Measurements from ENCODE around the gene EXTL2. TPM values are rescaled to one million over a fixed set of nuclear protein-coding genes. Genes with fewer than 3 reads are reported as not detected.
A peak's percentile ranks its signal among the peaks of the same experiment; 100 is the strongest.

EXTL2 gene
- total RNA-seq, 6 experiments from 2014 or later: 5.2 to 8.7 (median 7.4) TPM

GRCh38 chr1:100881687-100882086 is 13.0 kb downstream of the EXTL2 start:
- Histone ChIP-seq H3K4me3 (no peak overlapping the region), H3K9me3 (no peaks in the 10 kb centered on the region), H3K27me3 (no peaks in the 10 kb centered on the region), H3K4me1 (no peaks in the 10 kb centered on the region), H3K27ac (no peak overlapping the region), H3K36me3 (no peaks in the 10 kb centered on the region)
- ATAC-seq (no peak), DNase-seq (no peak)
- TF ChIP-seq POLR2A (IDR thresholded peaks at IDR 0.05): no peak
- TF ChIP-seq, protein P1, sequence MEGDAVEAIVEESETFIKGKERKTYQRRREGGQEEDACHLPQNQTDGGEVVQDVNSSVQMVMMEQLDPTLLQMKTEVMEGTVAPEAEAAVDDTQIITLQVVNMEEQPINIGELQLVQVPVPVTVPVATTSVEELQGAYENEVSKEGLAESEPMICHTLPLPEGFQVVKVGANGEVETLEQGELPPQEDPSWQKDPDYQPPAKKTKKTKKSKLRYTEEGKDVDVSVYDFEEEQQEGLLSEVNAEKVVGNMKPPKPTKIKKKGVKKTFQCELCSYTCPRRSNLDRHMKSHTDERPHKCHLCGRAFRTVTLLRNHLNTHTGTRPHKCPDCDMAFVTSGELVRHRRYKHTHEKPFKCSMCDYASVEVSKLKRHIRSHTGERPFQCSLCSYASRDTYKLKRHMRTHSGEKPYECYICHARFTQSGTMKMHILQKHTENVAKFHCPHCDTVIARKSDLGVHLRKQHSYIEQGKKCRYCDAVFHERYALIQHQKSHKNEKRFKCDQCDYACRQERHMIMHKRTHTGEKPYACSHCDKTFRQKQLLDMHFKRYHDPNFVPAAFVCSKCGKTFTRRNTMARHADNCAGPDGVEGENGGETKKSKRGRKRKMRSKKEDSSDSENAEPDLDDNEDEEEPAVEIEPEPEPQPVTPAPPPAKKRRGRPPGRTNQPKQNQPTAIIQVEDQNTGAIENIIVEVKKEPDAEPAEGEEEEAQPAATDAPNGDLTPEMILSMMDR (IDR thresholded peaks at IDR 0.05): no peak
- intact Hi-C loops (cut with DNase I): no loop called here
- 77% methylated on average over 3 of the region's 3 CpGs for WGBS (ENCODE audit: insufficient coverage, low coverage, low lambda C conversion rate, missing lambda C conversion rate)

GRCh38 chr1:100879422-100879821 is 15.2 kb downstream of the EXTL2 start:
- Histone ChIP-seq H3K36me3 (no peaks in the 10 kb centered on the region), H3K27ac (no peak overlapping the region), H3K4me1 (no peaks in the 10 kb centered on the region), H3K9me3 (no peaks in the 10 kb centered on the region), H3K27me3 (no peaks in the 10 kb centered on the region), H3K4me3 (no peak overlapping the region)
- intact Hi-C loops (cut with DNase I): loop anchor here in 1 of 2 donors (10.0 kb wide), 1 partner anchor 415 kb away; no protein-coding TSS in a partner anchor
- TF ChIP-seq, protein P1 (IDR thresholded peaks at IDR 0.05): no peak
- TF ChIP-seq POLR2A (IDR thresholded peaks at IDR 0.05): no peak
- ATAC-seq (no peak), DNase-seq (no peak)

DNA sequence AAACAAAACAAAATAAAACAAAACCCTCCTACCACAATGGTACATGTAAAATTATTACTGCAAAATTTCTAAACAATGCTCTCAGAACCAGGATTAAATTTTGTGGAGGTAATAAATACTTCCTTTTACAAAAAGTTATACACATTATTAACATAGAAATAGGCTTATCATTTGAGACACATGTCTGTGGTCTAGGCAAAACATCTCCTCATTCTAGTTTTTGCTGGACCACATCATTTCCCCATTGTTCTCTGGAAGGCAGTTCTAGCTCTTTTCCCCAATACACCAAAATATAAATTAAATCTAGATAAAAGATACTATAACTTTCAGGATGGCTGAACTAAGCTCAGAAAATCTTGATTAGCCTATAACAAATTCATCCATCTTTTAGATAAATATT is 18.4 kb downstream of the EXTL2 start:
- H3K4me1 ChIP-seq: no peaks in the 10 kb centered on the region
- ATAC-seq: no peak
- intact Hi-C loops (cut with DNase I): loop anchor here in 1 of 2 donors (10.0 kb wide), 1 partner anchor 411 kb away; no protein-coding TSS in a partner anchor

DNA sequence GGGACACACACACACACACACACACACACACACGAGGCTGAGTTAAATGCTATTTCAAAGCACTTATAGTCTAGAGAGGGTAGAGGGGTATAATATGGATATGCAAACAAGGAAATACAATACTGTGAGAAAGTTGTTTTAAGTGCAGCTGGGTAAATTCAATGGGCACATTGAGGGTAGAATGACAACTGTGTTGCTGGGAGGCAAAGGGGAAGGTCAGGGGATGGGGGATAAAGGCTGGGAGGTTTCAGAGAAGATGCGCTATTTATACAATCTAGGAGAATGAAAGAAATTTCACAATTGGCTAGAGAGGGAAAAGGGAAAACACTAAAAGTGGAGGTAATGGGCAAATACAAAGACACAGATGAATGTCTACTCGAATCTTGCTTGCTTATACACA is 19.4 kb downstream of the EXTL2 start:
- no peak overlapping the region for H3K4me3 ChIP-seq
- no peak overlapping the region for H3K27ac ChIP-seq
- no peak for TF ChIP-seq POLR2A (IDR thresholded peaks at IDR 0.05)
- TF ChIP-seq, protein P1 (IDR thresholded peaks at IDR 0.05): no peak
- ATAC-seq (no peak), DNase-seq (no peak)
- WGBS (ENCODE audit: insufficient coverage, low coverage, low lambda C conversion rate, missing lambda C conversion rate): 88% methylated on average over 3 of the region's 3 CpGs
- H3K4me1 ChIP-seq: no peaks in the 10 kb centered on the region
- intact Hi-C loops (cut with DNase I): loop anchor here in 1 of 2 donors (10.0 kb wide), 1 partner anchor 410 kb away; no protein-coding TSS in a partner anchor
- no peaks in the 10 kb centered on the region for H3K9me3 ChIP-seq
- no peaks in the 10 kb centered on the region for H3K27me3 ChIP-seq
- H3K36me3 ChIP-seq: no peaks in the 10 kb centered on the region

More for the DNA sequence above, 18.4 kb downstream of the EXTL2 start:
- Histone ChIP-seq H3K4me3 (no peak overlapping the region), H3K27me3 (no peaks in the 10 kb centered on the region), H3K36me3 (no peaks in the 10 kb centered on the region), H3K27ac (no peak overlapping the region), H3K9me3 (no peaks in the 10 kb centered on the region)
- DNase-seq: no peak
- TF ChIP-seq POLR2A (IDR thresholded peaks at IDR 0.05): no peak
- TF ChIP-seq, protein P1 (IDR thresholded peaks at IDR 0.05): no peak

- intact Hi-C loops (cut with DNase I): loop anchor here in 1 of 2 donors (10.0 kb wide), 1 partner anchor 410 kb away; no protein-coding TSS in a partner anchor
- ATAC-seq (peak in 2 of 4 donors; percentile 68 to 84), DNase-seq (no peak)
- no peaks in the 10 kb centered on the region for H3K4me1 ChIP-seq
- H3K36me3 ChIP-seq: no peaks in the 10 kb centered on the region
- H3K4me3 ChIP-seq: no peak overlapping the region
- no peak for TF ChIP-seq POLR2A (IDR thresholded peaks at IDR 0.05)
- TF ChIP-seq, protein P1 (IDR thresholded peaks at IDR 0.05): no peak
- no peak overlapping the region for H3K27ac ChIP-seq
- WGBS (ENCODE audit: insufficient coverage, low coverage, low lambda C conversion rate, missing lambda C conversion rate): 22% methylated on average over 2 of the region's 2 CpGs
- no peaks in the 10 kb centered on the region for H3K27me3 ChIP-seq
- H3K9me3 ChIP-seq: no peaks in the 10 kb centered on the region
Observed at GRCh38 chr1:100874433-100874832, 20.2 kb downstream of the EXTL2 start.

All from right lobe of liver (tissue), 6 donors.